ENCODE data around the gene CCDC88C.

GRCh38 chr14:91392623-91393303, 24.9 kb downstream of the CCDC88C start:
- no peak for TF ChIP-seq CTCF (IDR thresholded peaks at IDR 0.05)
- TF ChIP-seq POLR2A (IDR thresholded peaks at IDR 0.05) = no peak
